ENCODE results near the gene CPB2. TPM values are rescaled to one million over a fixed set of nuclear protein-coding genes. Genes with fewer than 3 reads are reported as not detected.

Gene CPB2
- total and polyA plus RNA-seq, 2 donors (not counting 1 experiment from before 2014, with no cell fraction given) = not detected

DNA sequence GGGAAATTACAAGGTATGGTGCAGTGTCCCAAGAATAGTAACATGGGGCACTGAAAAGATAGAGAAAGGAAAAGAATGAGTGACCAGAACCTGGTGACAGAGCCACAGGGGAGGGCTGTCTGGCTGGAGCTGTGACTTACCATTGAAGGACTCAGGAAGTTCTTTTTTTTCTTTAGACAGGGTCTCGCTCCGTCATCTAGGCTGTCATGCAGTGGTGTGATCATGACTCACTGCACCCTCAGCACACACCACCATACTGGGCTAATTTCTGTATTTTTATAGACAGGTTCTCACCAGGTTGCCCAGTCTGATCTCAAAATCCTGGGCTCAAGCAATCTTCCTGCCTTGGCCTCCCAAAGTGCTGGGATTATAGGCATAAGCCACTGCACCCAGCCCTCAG, 8.8 kb upstream of the CPB2 start:
- Histone ChIP-seq H3K9me3 (ENCODE audit: control insufficient read depth, insufficient read depth, low read depth, low read length) (no peaks in the 10 kb centered on the region), H3K4me2 (ENCODE audit: extremely low read depth, insufficient read depth, low read length) (no peak overlapping the region), H2AFZ (ENCODE audit: low read length) (no peak overlapping the region), H3K27me3 (ENCODE audit: control insufficient read depth, insufficient read depth, low read length) (no peaks in the 10 kb centered on the region), H3K4me1 (ENCODE audit: control insufficient read depth, extremely low read depth, insufficient read depth, low read length) (no peaks in the 10 kb centered on the region), H3K79me2 (ENCODE audit: control insufficient read depth, insufficient read depth, low read length) (no peaks in the 10 kb centered on the region), H3K27ac (ENCODE audit: insufficient read depth, low read length) (no peak overlapping the region), H3K4me3 (replicated peaks in 1 of 4; ENCODE audit: control extremely low read depth in 1 of 4, insufficient read depth in 1 of 4, low read depth in 3 of 4, low read length in 4 of 4) (no peak overlapping the region), H4K20me1 (ENCODE audit: control insufficient read depth, extremely low read depth, insufficient read depth, low read length) (no peaks in the 10 kb centered on the region), H3K9ac (ENCODE audit: insufficient read depth, low read length) (no peak overlapping the region), H3K36me3 (ENCODE audit: control insufficient read depth, insufficient read depth, low read length) (no peaks in the 10 kb centered on the region)
- TF ChIP-seq EZH2 (IDR thresholded peaks at IDR 0.05; ENCODE audit: low read length, missing control alignments) = no peak
- TF ChIP-seq, protein P1, sequence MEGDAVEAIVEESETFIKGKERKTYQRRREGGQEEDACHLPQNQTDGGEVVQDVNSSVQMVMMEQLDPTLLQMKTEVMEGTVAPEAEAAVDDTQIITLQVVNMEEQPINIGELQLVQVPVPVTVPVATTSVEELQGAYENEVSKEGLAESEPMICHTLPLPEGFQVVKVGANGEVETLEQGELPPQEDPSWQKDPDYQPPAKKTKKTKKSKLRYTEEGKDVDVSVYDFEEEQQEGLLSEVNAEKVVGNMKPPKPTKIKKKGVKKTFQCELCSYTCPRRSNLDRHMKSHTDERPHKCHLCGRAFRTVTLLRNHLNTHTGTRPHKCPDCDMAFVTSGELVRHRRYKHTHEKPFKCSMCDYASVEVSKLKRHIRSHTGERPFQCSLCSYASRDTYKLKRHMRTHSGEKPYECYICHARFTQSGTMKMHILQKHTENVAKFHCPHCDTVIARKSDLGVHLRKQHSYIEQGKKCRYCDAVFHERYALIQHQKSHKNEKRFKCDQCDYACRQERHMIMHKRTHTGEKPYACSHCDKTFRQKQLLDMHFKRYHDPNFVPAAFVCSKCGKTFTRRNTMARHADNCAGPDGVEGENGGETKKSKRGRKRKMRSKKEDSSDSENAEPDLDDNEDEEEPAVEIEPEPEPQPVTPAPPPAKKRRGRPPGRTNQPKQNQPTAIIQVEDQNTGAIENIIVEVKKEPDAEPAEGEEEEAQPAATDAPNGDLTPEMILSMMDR (conservative IDR thresholded peaks at IDR 0.05 in 1 of 2, IDR thresholded peaks at IDR 0.05 in 1 of 2; ENCODE audit: low read depth in 1 of 2, low read length in 2 of 2) = no peak
- peak in 1 of 2 donors; percentile 60 for DNase-seq (ENCODE audit: low read depth in 2 of 2)

DNA sequence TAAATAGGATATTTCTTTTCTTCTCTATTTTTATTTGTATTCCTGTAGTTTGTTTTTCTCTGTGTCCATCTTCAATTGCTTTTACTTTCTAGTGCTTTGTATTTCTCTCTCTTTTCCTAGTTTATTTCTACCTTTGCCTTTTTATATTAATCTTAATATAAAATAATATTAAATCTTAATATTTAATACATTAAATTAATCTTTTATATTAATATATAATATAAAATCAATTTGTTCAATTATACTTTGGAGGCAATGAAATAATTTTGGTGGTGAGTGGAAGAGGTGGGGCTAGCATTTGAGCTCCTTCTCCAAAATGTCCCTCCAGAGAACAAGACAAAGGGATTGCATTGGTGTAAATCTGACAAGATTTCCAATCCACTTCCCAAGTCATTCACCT, 6.3 kb upstream of the CPB2 start:
- H3K9ac ChIP-seq (ENCODE audit: insufficient read depth, low read length) = no peak overlapping the region
- H3K27ac ChIP-seq (ENCODE audit: insufficient read depth, low read length) = no peak overlapping the region
- no peaks in the 10 kb centered on the region for H3K4me1 ChIP-seq (ENCODE audit: control insufficient read depth, extremely low read depth, insufficient read depth, low read length)
- no peaks in the 10 kb centered on the region for H3K36me3 ChIP-seq (ENCODE audit: control insufficient read depth, insufficient read depth, low read length)
- H3K27me3 ChIP-seq (ENCODE audit: control insufficient read depth, insufficient read depth, low read length) = no peaks in the 10 kb centered on the region
- H4K20me1 ChIP-seq (ENCODE audit: control insufficient read depth, extremely low read depth, insufficient read depth, low read length) = no peaks in the 10 kb centered on the region
- H3K4me2 ChIP-seq (ENCODE audit: extremely low read depth, insufficient read depth, low read length) = no peak overlapping the region
- TF ChIP-seq, protein P1 (conservative IDR thresholded peaks at IDR 0.05 in 1 of 2, IDR thresholded peaks at IDR 0.05 in 1 of 2; ENCODE audit: low read depth in 1 of 2, low read length in 2 of 2) = no peak
- no peak for TF ChIP-seq EZH2 (IDR thresholded peaks at IDR 0.05; ENCODE audit: low read length, missing control alignments)
- no peak overlapping the region for H2AFZ ChIP-seq (ENCODE audit: low read length)
- no peaks in the 10 kb centered on the region for H3K9me3 ChIP-seq (ENCODE audit: control insufficient read depth, insufficient read depth, low read depth, low read length)
- no peak overlapping the region for H3K4me3 ChIP-seq (replicated peaks in 1 of 4; ENCODE audit: control extremely low read depth in 1 of 4, insufficient read depth in 1 of 4, low read depth in 3 of 4, low read length in 4 of 4)
- H3K79me2 ChIP-seq (ENCODE audit: control insufficient read depth, insufficient read depth, low read length) = no peaks in the 10 kb centered on the region
- no peak for DNase-seq (ENCODE audit: low read depth in 2 of 2)

DNA sequence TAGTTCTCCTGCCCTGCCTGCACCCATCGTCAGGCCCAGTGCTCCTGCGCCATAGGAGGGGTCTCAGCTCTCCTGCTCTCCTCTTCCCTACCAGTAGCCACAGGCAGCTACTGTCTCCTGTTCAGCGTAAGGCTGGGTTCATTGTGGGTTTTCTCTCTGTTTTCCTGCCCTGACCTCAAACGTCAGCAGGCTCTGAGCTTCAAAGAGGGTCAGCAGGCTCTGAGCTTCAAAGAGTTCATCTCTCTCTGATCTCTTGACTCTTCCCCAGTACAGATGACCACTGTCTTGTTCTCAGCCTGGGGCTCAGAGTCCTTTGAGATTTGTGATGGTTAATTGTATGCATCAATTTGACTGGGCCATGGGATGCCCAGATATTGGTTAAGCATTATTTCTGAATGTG, 4.6 kb upstream of the CPB2 start:
- H3K4me2 ChIP-seq (ENCODE audit: extremely low read depth, insufficient read depth, low read length) = no peak overlapping the region
- no peaks in the 10 kb centered on the region for H3K4me1 ChIP-seq (ENCODE audit: control insufficient read depth, extremely low read depth, insufficient read depth, low read length)
- H3K36me3 ChIP-seq (ENCODE audit: control insufficient read depth, insufficient read depth, low read length) = no peaks in the 10 kb centered on the region
- no peak overlapping the region for H3K9ac ChIP-seq (ENCODE audit: insufficient read depth, low read length)
- no peak for DNase-seq (ENCODE audit: low read depth in 2 of 2)
- H3K27ac ChIP-seq (ENCODE audit: insufficient read depth, low read length) = no peak overlapping the region
- H3K9me3 ChIP-seq (ENCODE audit: control insufficient read depth, insufficient read depth, low read depth, low read length) = no peaks in the 10 kb centered on the region
- no peaks in the 10 kb centered on the region for H3K27me3 ChIP-seq (ENCODE audit: control insufficient read depth, insufficient read depth, low read length)
- TF ChIP-seq EZH2 (IDR thresholded peaks at IDR 0.05; ENCODE audit: low read length, missing control alignments) = no peak
- TF ChIP-seq, protein P1 (conservative IDR thresholded peaks at IDR 0.05 in 1 of 2, IDR thresholded peaks at IDR 0.05 in 1 of 2; ENCODE audit: low read depth in 1 of 2, low read length in 2 of 2) = no peak
- no peaks in the 10 kb centered on the region for H4K20me1 ChIP-seq (ENCODE audit: control insufficient read depth, extremely low read depth, insufficient read depth, low read length)
- H3K4me3 ChIP-seq (replicated peaks in 1 of 4; ENCODE audit: control extremely low read depth in 1 of 4, insufficient read depth in 1 of 4, low read depth in 3 of 4, low read length in 4 of 4) = no peak overlapping the region
- H2AFZ ChIP-seq (ENCODE audit: low read length) = no peak overlapping the region
- no peaks in the 10 kb centered on the region for H3K79me2 ChIP-seq (ENCODE audit: control insufficient read depth, insufficient read depth, low read length)
